Measurements from ENCODE around the gene CAMK2D. TPM values are rescaled to one million over a fixed set of nuclear protein-coding genes. Genes with fewer than 3 reads are reported as not detected.

Gene CAMK2D
- total RNA-seq, 1 donor from 2014 or later: 19.7 TPM

DNA sequence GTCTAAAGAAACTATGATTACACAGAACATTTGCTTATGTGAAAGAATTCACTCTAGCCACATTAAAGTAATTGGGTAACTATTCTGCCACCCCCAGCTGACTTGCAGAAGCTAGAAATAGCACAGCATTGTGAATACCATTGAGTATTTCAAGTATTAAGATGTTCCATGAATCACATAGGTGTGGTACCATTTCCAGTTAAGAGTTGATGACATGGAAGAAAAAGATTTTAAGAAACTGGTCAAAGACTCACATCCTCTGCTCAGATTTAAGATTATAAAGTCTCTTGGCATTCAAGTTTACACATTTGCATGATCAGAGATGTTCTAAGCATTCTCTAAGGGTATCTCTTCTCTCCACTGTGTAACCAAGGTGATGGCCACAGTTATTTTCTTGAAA is 287.5 kb downstream of the CAMK2D start:
- Mint-ChIP-seq H3K27me3 (ENCODE audit: unreplicated experiment) (no peaks in the 10 kb centered on the region), H3K36me3 (ENCODE audit: low read depth, unreplicated experiment) (peaks cover 7% of the 10 kb centered on the region), H3K9me3 (ENCODE audit: unreplicated experiment) (no peaks in the 10 kb centered on the region), H3K4me1 (ENCODE audit: unreplicated experiment) (no peaks in the 10 kb centered on the region), H3K27ac (ENCODE audit: unreplicated experiment) (no peak overlapping the region), H3K4me3 (ENCODE audit: unreplicated experiment) (no peak overlapping the region)
- no peak for DNase-seq (ENCODE audit: low spot score)
- TF ChIP-seq, protein P1, sequence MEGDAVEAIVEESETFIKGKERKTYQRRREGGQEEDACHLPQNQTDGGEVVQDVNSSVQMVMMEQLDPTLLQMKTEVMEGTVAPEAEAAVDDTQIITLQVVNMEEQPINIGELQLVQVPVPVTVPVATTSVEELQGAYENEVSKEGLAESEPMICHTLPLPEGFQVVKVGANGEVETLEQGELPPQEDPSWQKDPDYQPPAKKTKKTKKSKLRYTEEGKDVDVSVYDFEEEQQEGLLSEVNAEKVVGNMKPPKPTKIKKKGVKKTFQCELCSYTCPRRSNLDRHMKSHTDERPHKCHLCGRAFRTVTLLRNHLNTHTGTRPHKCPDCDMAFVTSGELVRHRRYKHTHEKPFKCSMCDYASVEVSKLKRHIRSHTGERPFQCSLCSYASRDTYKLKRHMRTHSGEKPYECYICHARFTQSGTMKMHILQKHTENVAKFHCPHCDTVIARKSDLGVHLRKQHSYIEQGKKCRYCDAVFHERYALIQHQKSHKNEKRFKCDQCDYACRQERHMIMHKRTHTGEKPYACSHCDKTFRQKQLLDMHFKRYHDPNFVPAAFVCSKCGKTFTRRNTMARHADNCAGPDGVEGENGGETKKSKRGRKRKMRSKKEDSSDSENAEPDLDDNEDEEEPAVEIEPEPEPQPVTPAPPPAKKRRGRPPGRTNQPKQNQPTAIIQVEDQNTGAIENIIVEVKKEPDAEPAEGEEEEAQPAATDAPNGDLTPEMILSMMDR (IDR thresholded peaks at IDR 0.05; ENCODE audit: unreplicated experiment): no peak

DNA sequence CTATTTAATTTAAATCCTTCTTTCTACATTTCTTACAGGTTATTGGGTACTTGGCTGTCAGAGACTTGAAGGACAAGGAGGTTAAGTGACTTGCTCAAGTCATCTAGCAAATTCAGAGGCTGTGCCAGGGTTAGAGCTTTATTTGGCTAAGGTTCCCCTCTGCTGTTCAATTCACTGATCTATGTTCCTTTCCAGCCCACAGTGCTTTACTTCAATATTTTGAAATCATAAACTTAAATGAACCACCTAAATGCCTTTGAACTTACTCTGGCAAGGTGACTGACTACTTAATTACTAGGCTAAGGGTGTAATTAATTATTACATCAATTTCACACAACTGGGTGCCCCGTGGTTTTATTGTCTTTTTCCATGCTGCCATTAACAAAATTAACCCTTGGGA is 288.7 kb downstream of the CAMK2D start:
- DNase-seq (ENCODE audit: low spot score): no peak
- H3K27me3 Mint-ChIP-seq (ENCODE audit: unreplicated experiment): no peaks in the 10 kb centered on the region
- no peaks in the 10 kb centered on the region for H3K4me1 Mint-ChIP-seq (ENCODE audit: unreplicated experiment)
- TF ChIP-seq, protein P1 (IDR thresholded peaks at IDR 0.05; ENCODE audit: unreplicated experiment): no peak
- H3K27ac Mint-ChIP-seq (ENCODE audit: unreplicated experiment): no peak overlapping the region
- H3K36me3 Mint-ChIP-seq (ENCODE audit: low read depth, unreplicated experiment): peaks cover 7% of the 10 kb centered on the region
- no peaks in the 10 kb centered on the region for H3K9me3 Mint-ChIP-seq (ENCODE audit: unreplicated experiment)
- H3K4me3 Mint-ChIP-seq (ENCODE audit: unreplicated experiment): no peak overlapping the region

DNA sequence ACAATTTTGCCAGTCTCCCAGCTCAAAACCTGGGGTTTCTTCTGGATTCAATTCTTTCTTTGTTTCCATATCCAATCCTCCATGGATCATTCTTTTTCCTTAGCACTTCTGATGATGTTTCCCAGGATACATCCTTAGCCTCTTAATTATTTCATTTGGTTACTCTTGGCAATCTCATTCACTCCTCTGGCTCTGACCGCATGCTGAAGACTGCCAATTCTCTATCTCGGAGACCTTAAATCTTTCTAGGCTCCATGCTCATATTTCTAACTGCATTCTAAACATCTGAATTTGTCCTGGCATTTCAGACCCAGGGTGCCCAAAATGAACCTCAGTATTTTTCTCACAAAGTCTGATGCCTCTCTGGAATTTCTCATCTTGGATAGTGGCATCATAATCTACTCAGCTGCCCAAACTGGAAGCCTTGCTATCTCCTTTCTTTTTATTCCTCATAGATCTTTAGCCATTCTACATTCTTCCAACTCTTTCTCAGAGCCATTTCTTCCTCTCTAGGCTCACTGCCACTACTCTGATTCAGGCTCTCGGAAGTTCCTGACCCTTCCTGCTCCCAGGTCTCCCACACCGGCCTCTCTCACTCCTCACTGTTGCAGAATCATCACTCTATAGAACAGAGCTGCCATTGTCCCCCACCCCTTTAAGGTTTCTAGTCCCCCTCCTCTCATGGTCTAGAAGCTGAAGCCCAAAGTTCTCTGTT is 290.2 kb downstream of the CAMK2D start:
- Mint-ChIP-seq H3K27me3 (ENCODE audit: unreplicated experiment) (no peaks in the 10 kb centered on the region), H3K27ac (ENCODE audit: unreplicated experiment) (no peak overlapping the region), H3K4me1 (ENCODE audit: unreplicated experiment) (no peaks in the 10 kb centered on the region), H3K36me3 (ENCODE audit: low read depth, unreplicated experiment) (no peaks in the 10 kb centered on the region), H3K4me3 (ENCODE audit: unreplicated experiment) (no peak overlapping the region), H3K9me3 (ENCODE audit: unreplicated experiment) (no peaks in the 10 kb centered on the region)
- no peak for DNase-seq (ENCODE audit: low spot score)
- TF ChIP-seq, protein P1 (IDR thresholded peaks at IDR 0.05; ENCODE audit: unreplicated experiment): no peak

DNA sequence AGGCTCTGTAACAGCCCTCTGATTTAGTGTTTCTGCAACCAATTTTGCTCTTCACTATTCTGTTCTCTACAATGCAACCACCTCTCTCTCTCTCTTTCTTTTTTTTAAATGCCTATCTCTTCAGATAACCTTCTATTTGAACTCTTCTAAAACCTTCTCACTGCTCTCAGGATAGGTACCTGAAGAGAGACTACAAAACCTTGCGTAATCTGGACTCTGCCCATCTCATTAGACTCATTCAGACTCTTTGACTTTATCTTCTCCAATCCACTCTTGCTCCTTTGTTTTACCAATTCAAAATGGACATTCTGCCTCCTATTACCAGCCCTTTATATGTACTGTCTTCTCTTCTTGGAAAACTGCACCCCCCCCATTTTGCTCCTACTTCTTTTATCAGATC is 291.6 kb downstream of the CAMK2D start:
- Mint-ChIP-seq H3K27me3 (ENCODE audit: unreplicated experiment) (no peaks in the 10 kb centered on the region), H3K27ac (ENCODE audit: unreplicated experiment) (no peak overlapping the region)
- no peak for DNase-seq (ENCODE audit: low spot score)

DNA sequence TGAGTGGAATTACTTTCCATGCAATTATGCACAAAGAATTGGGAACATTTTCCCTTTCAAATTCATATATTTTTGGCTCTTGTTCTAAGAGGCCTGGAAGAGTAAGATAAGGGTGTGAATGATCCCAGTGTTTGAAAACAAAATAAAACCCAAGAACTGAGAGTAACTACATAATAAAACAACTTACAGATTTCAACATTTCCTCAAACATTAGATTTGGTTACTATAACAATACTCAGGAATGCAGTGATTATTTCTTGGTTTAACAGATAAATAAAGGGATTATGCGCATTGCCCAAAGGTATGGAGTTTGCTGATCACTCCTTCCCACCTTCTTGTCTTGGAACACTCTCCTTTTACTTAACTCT is 292.5 kb downstream of the CAMK2D start:
- H3K4me1 Mint-ChIP-seq (ENCODE audit: unreplicated experiment): no peaks in the 10 kb centered on the region
- no peak overlapping the region for H3K27ac Mint-ChIP-seq (ENCODE audit: unreplicated experiment)
- no peaks in the 10 kb centered on the region for H3K27me3 Mint-ChIP-seq (ENCODE audit: unreplicated experiment)
- no peak for DNase-seq (ENCODE audit: low spot score)
- H3K9me3 Mint-ChIP-seq (ENCODE audit: unreplicated experiment): no peaks in the 10 kb centered on the region
- no peak overlapping the region for H3K4me3 Mint-ChIP-seq (ENCODE audit: unreplicated experiment)
- no peaks in the 10 kb centered on the region for H3K36me3 Mint-ChIP-seq (ENCODE audit: low read depth, unreplicated experiment)
- TF ChIP-seq, protein P1 (IDR thresholded peaks at IDR 0.05; ENCODE audit: unreplicated experiment): no peak

More for the DNA sequence above, 291.6 kb downstream of the CAMK2D start:
- no peaks in the 10 kb centered on the region for H3K4me1 Mint-ChIP-seq (ENCODE audit: unreplicated experiment)
- no peaks in the 10 kb centered on the region for H3K36me3 Mint-ChIP-seq (ENCODE audit: low read depth, unreplicated experiment)
- TF ChIP-seq, protein P1 (IDR thresholded peaks at IDR 0.05; ENCODE audit: unreplicated experiment): no peak
- no peak overlapping the region for H3K4me3 Mint-ChIP-seq (ENCODE audit: unreplicated experiment)
- no peaks in the 10 kb centered on the region for H3K9me3 Mint-ChIP-seq (ENCODE audit: unreplicated experiment)

Data from endothelial cell (in vitro differentiated cells).